HCT116 (cell line): ENCODE measurements around the gene NEK6. TPM values are rescaled to one million over a fixed set of nuclear protein-coding genes. Genes with fewer than 3 reads are reported as not detected.

Source experiments
- ATAC-seq: fragments of 200-7000 bp; cut with Tn5 transposase; 2 replicates; pipeline ENCODE4 v1.9.1; 2020; ENCODE audit warnings: mild to moderate bottlenecking, moderate library complexity
- BruUV-seq: library from RNA; stranded (reverse); fragments of 400-500 nt; replicated peaks from 2 replicates; lab custom pipeline; 2021; lab: Mats Ljungman, UMichigan
- CTCF ChIA-PET: fragments of 300-600 bp; sonication (Branson Sonifier 250); formaldehyde crosslinking; loops from one replicate; lab custom pipeline; 2021; ENCODE audit warnings: antibody characterized with exemption; lab: Charles Lee
- POLR2A ChIA-PET: fragments of 300-600, 350-600 bp; sonication (Branson Sonifier 250); formaldehyde crosslinking; loops from one replicate; lab custom pipeline; 2021; ENCODE audit warnings: antibody characterized with exemption; lab: Charles Lee
- RAD21 ChIA-PET, 2 experiments: fragments of 300-600 bp; sonication (Branson Sonifier 250); formaldehyde crosslinking; loops; one replicate each; lab custom pipeline; 2023; ENCODE audit warnings: low total read pairs in 2 of 2; ENCODE audit not compliant: uncharacterized antibody in 2 of 2, unreplicated experiment in 2 of 2, low non-redundant PET in 1 of 2; lab: Charles Lee
- DNase-seq: peaks from one replicate; pipeline ENCODE4 v3.0.0-alpha.2; 2010; ENCODE audit warnings: low read depth, low spot score
- H2AFZ ChIP-seq: fragments of 200-600 bp; shearing (Covaris generic), sonication (generic); 2 replicates; pipeline ENCODE4 v1.6.1; 2017; ENCODE audit warnings: low read depth, mixed run types, mixed read lengths, antibody characterized with exemption, low read length; ENCODE audit not compliant: poor library complexity, severe bottlenecking
- H3K27ac ChIP-seq: 2 replicates; pipeline ENCODE4 v1.5.1; 2012; ENCODE audit warnings: low read depth, low read length
- H3K27me3 ChIP-seq: fragments of 200-600 bp; sonication (generic); 2 replicates; pipeline ENCODE4 v1.6.1; 2016; ENCODE audit warnings: mixed run types, low read length, mixed read lengths; ENCODE audit not compliant: insufficient read depth
- H3K36me3 ChIP-seq, 2 experiments: fragments of 200-500 bp in 1 of 2; fragments of 200-600 bp in 1 of 2; sonication (Bioruptor generic) in 1 of 2; sonication (generic) in 1 of 2; 2 replicates each; pipeline versions ENCODE4 v1.5.1 to v1.6.1; 2014 to 2016; ENCODE audit warnings: low read length in 2 of 2, inconsistent platforms in 1 of 2, mixed read lengths in 1 of 2, mixed run types in 1 of 2; ENCODE audit not compliant: insufficient read depth in 2 of 2, control insufficient read depth in 1 of 2
- H3K4me1 ChIP-seq, 2 experiments: fragments of 200-600 bp in 1 of 2; sonication (generic) in 1 of 2; 2 replicates each; pipeline versions ENCODE4 v1.5.1 to v1.6.1; 2012 to 2017; ENCODE audit warnings: low read length in 2 of 2, inconsistent platforms in 1 of 2, mild to moderate bottlenecking in 1 of 2, mixed read lengths in 1 of 2, mixed run types in 1 of 2, moderate library complexity in 1 of 2; ENCODE audit not compliant: insufficient read depth in 2 of 2, control insufficient read depth in 1 of 2
- H3K4me2 ChIP-seq: fragments of 200-600 bp; sonication (generic); 2 replicates; pipeline ENCODE4 v1.6.1; 2017; ENCODE audit warnings: mixed run types, low read length, mixed read lengths
- H3K4me3 ChIP-seq, 2 experiments: fragments of 200-600 bp in 1 of 2; sonication (generic) in 1 of 2; replicated peaks in 1 of 2; 2 replicates each; pipeline ENCODE4 v1.5.1; 2011 to 2016; ENCODE audit warnings: low read length in 2 of 2, control low read depth in 1 of 2, low read depth in 1 of 2, mild to moderate bottlenecking in 1 of 2, mixed read lengths in 1 of 2, mixed run types in 1 of 2
- H3K79me2 ChIP-seq: fragments of 200-600 bp; sonication (generic); 2 replicates; pipeline ENCODE4 v1.6.1; 2017; ENCODE audit warnings: mild to moderate bottlenecking, mixed run types, low read length, moderate library complexity, mixed read lengths; ENCODE audit not compliant: insufficient read depth
- H3K9ac ChIP-seq: fragments of 200-600 bp; sonication (generic); 2 replicates; pipeline ENCODE4 v1.6.1; 2016; ENCODE audit warnings: low read length, mixed read lengths
- H3K9me2 ChIP-seq: fragments of 200-600 bp; sonication (generic), shearing (Covaris generic); 2 replicates; pipeline ENCODE4 v1.6.1; 2017; ENCODE audit warnings: mixed run types, mild to moderate bottlenecking, moderate library complexity; ENCODE audit not compliant: insufficient read depth
- H3K9me3 ChIP-seq, 2 experiments: fragments of 200-500 bp in 1 of 2; fragments of 200-600 bp in 1 of 2; sonication (Bioruptor generic) in 1 of 2; sonication (generic) in 1 of 2; 2 replicates each; pipeline ENCODE4 v1.6.1; 2014 to 2017; ENCODE audit warnings: low read length in 2 of 2, mixed read lengths in 2 of 2, inconsistent platforms in 1 of 2, low read depth in 1 of 2, mild to moderate bottlenecking in 1 of 2, mixed run types in 1 of 2, moderate library complexity in 1 of 2; ENCODE audit not compliant: control insufficient read depth in 1 of 2, insufficient read depth in 1 of 2
- H4K20me1 ChIP-seq: fragments of 200-600 bp; sonication (generic), shearing (Covaris generic); 2 replicates; pipeline ENCODE4 v1.6.1; 2017; ENCODE audit warnings: mixed run types, mild to moderate bottlenecking, moderate library complexity; ENCODE audit not compliant: insufficient read depth
- CBX3 ChIP-seq: IDR thresholded peaks from 2 replicates; pipeline ENCODE4 v1.6.1; 2012; ENCODE audit warnings: low read depth
- CTCF ChIP-seq, 3 experiments: fragments of 200-600 bp in 1 of 3; sonication (generic) in 1 of 3; IDR thresholded peaks in 2 of 3; conservative IDR thresholded peaks in 1 of 3; 2 replicates each; pipeline ENCODE4 v1.5.1; 2012 to 2017; ENCODE audit warnings: low read depth in 2 of 3, low read length in 2 of 3, antibody characterized with exemption in 1 of 3, borderline replicate concordance in 1 of 3, control low read depth in 1 of 3, mild to moderate bottlenecking in 1 of 3, mixed read lengths in 1 of 3, mixed run types in 1 of 3, moderate library complexity in 1 of 3; ENCODE audit not compliant: insufficient read depth in 1 of 3
- EGR1 ChIP-seq: IDR thresholded peaks from 2 replicates; pipeline ENCODE4 v1.6.1; 2012; ENCODE audit warnings: low read depth
- ELF1 ChIP-seq: IDR thresholded peaks from 2 replicates; pipeline ENCODE4 v1.6.1; 2012; ENCODE audit warnings: low read depth, borderline replicate concordance
- EZH2 ChIP-seq: fragments of 200-600 bp; sonication (generic); IDR thresholded peaks from 2 replicates; pipeline ENCODE4 v1.6.1; 2017; ENCODE audit warnings: antibody characterized with exemption, mixed run types
- EZH2phosphoT487 ChIP-seq: fragments of 200-600 bp; IDR thresholded peaks from 2 replicates; pipeline ENCODE4 v1.6.1; 2018; ENCODE audit warnings: antibody characterized with exemption, borderline replicate concordance
- FOSL1 ChIP-seq: IDR thresholded peaks from 2 replicates; pipeline ENCODE4 v1.6.1; 2012; ENCODE audit warnings: low read depth
- MAX ChIP-seq: IDR thresholded peaks from 2 replicates; pipeline ENCODE4 v1.6.1; 2012
- POLR2A ChIP-seq: IDR thresholded peaks from 2 replicates; pipeline ENCODE4 v1.7.0; 2011; ENCODE audit warnings: borderline replicate concordance; ENCODE audit not compliant: insufficient read depth, insufficient read length; ENCODE audit errors: extremely low read depth
- RAD21 ChIP-seq: IDR thresholded peaks from 2 replicates; pipeline ENCODE4 v1.6.1; 2012; ENCODE audit warnings: low read depth, mild to moderate bottlenecking
- REST ChIP-seq: IDR thresholded peaks from 2 replicates; pipeline ENCODE4 v1.6.1; 2012; ENCODE audit warnings: low read depth
- SRF ChIP-seq: IDR thresholded peaks from 2 replicates; pipeline ENCODE4 v1.6.1; 2012; ENCODE audit warnings: low read depth
- ZBTB33 ChIP-seq: IDR thresholded peaks from 2 replicates; pipeline ENCODE4 v1.6.1; 2011; ENCODE audit warnings: mild to moderate bottlenecking, low read length, moderate library complexity; ENCODE audit not compliant: insufficient replicate concordance; ENCODE audit errors: extremely low read depth
- ZFX ChIP-seq: fragments of 450-650 bp; IDR thresholded peaks from 2 replicates; pipeline ENCODE4 v1.6.1; 2017
- ZNF274 ChIP-seq: fragments of 200-500 bp; sonication (Bioruptor generic); IDR thresholded peaks from 2 replicates; pipeline ENCODE4 v1.6.1; 2014; ENCODE audit warnings: mild to moderate bottlenecking, low read depth, low read length, inconsistent platforms
- intact Hi-C: fragments of 100-400 bp; cut with micrococcal nuclease; formaldehyde crosslinking; loops from 2 replicates; pipeline ENCODE4 v1.10.0; 2022
- total RNA-seq: library from RNA; stranded (reverse); gene quantifications from one replicate; pipeline ENCODE4 v1.2.1, GENCODE V29; 2021; ENCODE audit not compliant: unreplicated experiment

NEK6 gene
- total RNA-seq, 1 experiment from 2014 or later, result 40.8 TPM

GRCh38 chr9:124238546-124239140 lies 19.1 kb upstream of the NEK6 start (continued):
- TF ChIP-seq CTCF (IDR thresholded peaks at IDR 0.05 in 2 of 3, conservative IDR thresholded peaks at IDR 0.05 in 1 of 3; ENCODE audit: borderline replicate concordance in 1 of 3, insufficient read depth in 1 of 3, low read depth in 2 of 3, low read length in 2 of 3), result no peak
- TF ChIP-seq SRF, result no peak
- TF ChIP-seq ZNF274, result no peak
- no peak for TF ChIP-seq RAD21
- TF ChIP-seq MAX, result no peak

GRCh38 chr9:124239249-124240073 lies 18.3 kb upstream of the NEK6 start:
- Histone ChIP-seq H2AFZ (no peak overlapping the region), H3K9me3 (no peaks in the 10 kb centered on the region), H3K27ac (no peak overlapping the region), H3K36me3 (no peaks in the 10 kb centered on the region), H3K9ac (no peak overlapping the region), H4K20me1 (no peaks in the 10 kb centered on the region), H3K4me3 (no peak overlapping the region), H3K79me2 (no peaks in the 10 kb centered on the region), H3K27me3 (no peaks in the 10 kb centered on the region), H3K4me2 (no peak overlapping the region), H3K9me2 (no peaks in the 10 kb centered on the region), H3K4me1 (no peaks in the 10 kb centered on the region)
- DNase-seq (no peak), ATAC-seq (no peak)
- no TSS peak for BruUV-seq
- POLR2A ChIA-PET, result no interaction called here
- intact Hi-C loops, result no loop called here
- RAD21 ChIA-PET, result no interaction called here
- CTCF ChIA-PET, result no interaction called here
- no peak for TF ChIP-seq MAX
- TF ChIP-seq SRF, result no peak
- no peak for TF ChIP-seq EZH2phosphoT487
- no peak for TF ChIP-seq CBX3
- TF ChIP-seq POLR2A, result no peak
- TF ChIP-seq ZNF274, result no peak
- no peak for TF ChIP-seq ZFX
- TF ChIP-seq EZH2, result no peak
- no peak for TF ChIP-seq FOSL1
- TF ChIP-seq ELF1, result no peak
- TF ChIP-seq RAD21, result no peak
- TF ChIP-seq EGR1, result no peak
- no peak for TF ChIP-seq REST
- TF ChIP-seq ZBTB33, result no peak
